SW 1271 (cell line): ENCODE measurements around the gene DCST2.

Experiments used
- DNase-seq, 2 experiments: peaks; one replicate each; lab custom pipeline; 2025; lab: John Stamatoyannopoulos, UW

DCST2 gene

GRCh38 chr1:155033524-155033923 lies at the start of gene DCST2, which contains the start of gene DCST1:
DCST2 (minus strand) TSS chr1:155033781; CDS start chr1:155033701, 80 bp downstream.
DCST1 (plus strand) TSS chr1:155033824; CDS start chr1:155034037, 213 bp downstream.
- DNase-seq, result no peak

- DNase-seq, result no peak
These were observed 49.5 kb upstream of the DCST2 start for GRCh38 chr1:155083052-155083541.

- DNase-seq, result no peak
These were observed 48.9 kb upstream of the DCST2 start for GRCh38 chr1:155082301-155083051.

GRCh38 chr1:155081472-155082300 lies 48.1 kb upstream of the DCST2 start:
- DNase-seq, result no peak

GRCh38 chr1:155080312-155081228 lies 47.0 kb upstream of the DCST2 start:
- DNase-seq, result no peak

GRCh38 chr1:155079487-155080311 lies 46.1 kb upstream of the DCST2 start:
- DNase-seq, result no peak

- no peak for DNase-seq
These were observed 45.6 kb upstream of the DCST2 start for GRCh38 chr1:155079210-155079486.

GRCh38 chr1:155078469-155079209 lies 45.1 kb upstream of the DCST2 start, which contains the start of gene EFNA3:
EFNA3 (plus strand) TSS chr1:155078837; CDS start chr1:155078942, 105 bp downstream.
- DNase-seq, result peak in 1 of 2 experiments; percentile 17

- no peak for DNase-seq
These were observed 44.3 kb upstream of the DCST2 start for GRCh38 chr1:155077758-155078445.

GRCh38 chr1:155077346-155077745 lies 43.8 kb upstream of the DCST2 start:
- DNase-seq, result no peak

GRCh38 chr1:155076371-155076770 lies 42.8 kb upstream of the DCST2 start:
- no peak for DNase-seq

GRCh38 chr1:155075535-155075934 lies 42.0 kb upstream of the DCST2 start:
- DNase-seq, result no peak

GRCh38 chr1:155073377-155074242 lies 40.0 kb upstream of the DCST2 start:
- no peak for DNase-seq

- DNase-seq, result no peak
These were observed 39.1 kb upstream of the DCST2 start for GRCh38 chr1:155072531-155073289.

- DNase-seq, result no peak
These were observed 38.1 kb upstream of the DCST2 start for GRCh38 chr1:155071701-155072100.

GRCh38 chr1:155070721-155071569 lies 37.4 kb upstream of the DCST2 start:
- no peak for DNase-seq

- no peak for DNase-seq
These were observed 36.6 kb upstream of the DCST2 start for GRCh38 chr1:155070158-155070621.
